SK-N-SH treated with all-trans-retinoic acid at 6 μM for 48 hours (cell line): ENCODE results near the gene SAA1.
A peak's percentile ranks its signal among the peaks of the same experiment; 100 is the strongest.

ENCODE experiments used
- ATAC-seq: fragments of 200-7000 bp; cut with Tn5 transposase; 3 replicates; pipeline ENCODE4 v1.9.1; 2020; ENCODE audit warnings: mild to moderate bottlenecking, moderate library complexity
- ARNTL ChIP-seq: fragments of 450-650 bp; formaldehyde crosslinking; IDR thresholded peaks from 2 replicates; pipeline ENCODE4 v1.5.0; 2020; ENCODE audit warnings: low read depth, mild to moderate bottlenecking, moderate library complexity, borderline replicate concordance
- BACH2 ChIP-seq: fragments of 250-450 bp; sonication (Bioruptor Pico); IDR thresholded peaks from 2 replicates; pipeline ENCODE4 v1.9.0; 2021; ENCODE audit warnings: mild to moderate bottlenecking, borderline replicate concordance
- ESRRG ChIP-seq: fragments of 250-450 bp; sonication (Bioruptor Pico); IDR thresholded peaks from 2 replicates; pipeline ENCODE4 v1.6.1; 2021; ENCODE audit warnings: mild to moderate bottlenecking
- GLIS3 ChIP-seq: fragments of 250-450 bp; sonication (Bioruptor Pico); IDR thresholded peaks from 2 replicates; pipeline ENCODE4 v1.5.0; 2020; ENCODE audit warnings: mild to moderate bottlenecking, moderate library complexity
- ISL1 ChIP-seq: fragments of 250-450 bp; sonication (Bioruptor Pico); IDR thresholded peaks from 2 replicates; pipeline ENCODE4 v2.1.2; 2022; ENCODE audit warnings: mild to moderate bottlenecking, moderate library complexity
- OSR1 ChIP-seq: fragments of 250-450 bp; sonication (Bioruptor Pico); IDR thresholded peaks from 2 replicates; pipeline ENCODE4 v1.8.0; 2022; ENCODE audit warnings: moderate library complexity, mild to moderate bottlenecking, inconsistent platforms
- PPARA ChIP-seq: fragments of 250-450 bp; sonication (Bioruptor Pico); IDR thresholded peaks from 2 replicates; pipeline ENCODE4 v1.5.0; 2020; ENCODE audit warnings: mild to moderate bottlenecking, borderline replicate concordance
- RARB ChIP-seq: fragments of 250-450 bp; sonication (Bioruptor Pico); IDR thresholded peaks from 2 replicates; pipeline ENCODE4 v1.8.0; 2021; ENCODE audit warnings: mild to moderate bottlenecking, moderate library complexity
- SNAI2 ChIP-seq: fragments of 250-450 bp; sonication (Bioruptor Pico); IDR thresholded peaks from 2 replicates; pipeline ENCODE4 v1.5.0; 2020; ENCODE audit warnings: mild to moderate bottlenecking, moderate library complexity
- TCF4 ChIP-seq: fragments of 250-450 bp; sonication (Bioruptor Pico); IDR thresholded peaks from 2 replicates; pipeline ENCODE4 v1.8.0; 2021; ENCODE audit warnings: mild to moderate bottlenecking, moderate library complexity, borderline replicate concordance
- TOX ChIP-seq: fragments of 250-450 bp; sonication (Bioruptor Pico); IDR thresholded peaks from 2 replicates; pipeline ENCODE4 v1.8.0; 2021; ENCODE audit warnings: mild to moderate bottlenecking, moderate library complexity, borderline replicate concordance
- ZC3H10 ChIP-seq: fragments of 250-450 bp; sonication (Bioruptor Pico); IDR thresholded peaks from 2 replicates; pipeline ENCODE4 v1.5.1; 2021; ENCODE audit warnings: mild to moderate bottlenecking, moderate library complexity
- ZFP3 ChIP-seq: fragments of 250-450 bp; sonication (Bioruptor Pico); IDR thresholded peaks from 2 replicates; pipeline ENCODE4 v1.5.0; 2020; ENCODE audit warnings: mild to moderate bottlenecking, moderate library complexity
- ZNF70 ChIP-seq: fragments of 450-650 bp; formaldehyde crosslinking; IDR thresholded peaks from 2 replicates; pipeline ENCODE4 v1.5.0; 2020; ENCODE audit warnings: mild to moderate bottlenecking, moderate library complexity
- ZNF8 ChIP-seq: fragments of 450-650 bp; formaldehyde crosslinking; IDR thresholded peaks from 2 replicates; pipeline ENCODE4 v1.5.0; 2020; ENCODE audit warnings: mild to moderate bottlenecking, moderate library complexity
- TF ChIP-seq, protein P1 (sequence below): fragments of 250-450 bp; sonication (Bioruptor Pico); IDR thresholded peaks from 2 replicates; pipeline ENCODE4 v1.8.0; 2020; ENCODE audit warnings: mild to moderate bottlenecking, moderate library complexity, borderline replicate concordance
- TF ChIP-seq, protein P2 (sequence below): fragments of 250-450 bp; sonication (Bioruptor Pico); IDR thresholded peaks from 2 replicates; pipeline ENCODE4 v1.5.0; 2020; ENCODE audit warnings: mild to moderate bottlenecking, moderate library complexity
- TF ChIP-seq, protein P3 (sequence below): fragments of 250-450 bp; sonication (Bioruptor Pico); IDR thresholded peaks from 2 replicates; pipeline ENCODE4 v1.5.1; 2021; ENCODE audit warnings: mild to moderate bottlenecking, moderate library complexity
- TF ChIP-seq, protein P4 (sequence below): fragments of 250-450 bp; sonication (Bioruptor Pico); IDR thresholded peaks from 2 replicates; pipeline ENCODE4 v1.5.1; 2020; ENCODE audit warnings: low read depth, mild to moderate bottlenecking, moderate library complexity

SAA1 gene

DNA sequence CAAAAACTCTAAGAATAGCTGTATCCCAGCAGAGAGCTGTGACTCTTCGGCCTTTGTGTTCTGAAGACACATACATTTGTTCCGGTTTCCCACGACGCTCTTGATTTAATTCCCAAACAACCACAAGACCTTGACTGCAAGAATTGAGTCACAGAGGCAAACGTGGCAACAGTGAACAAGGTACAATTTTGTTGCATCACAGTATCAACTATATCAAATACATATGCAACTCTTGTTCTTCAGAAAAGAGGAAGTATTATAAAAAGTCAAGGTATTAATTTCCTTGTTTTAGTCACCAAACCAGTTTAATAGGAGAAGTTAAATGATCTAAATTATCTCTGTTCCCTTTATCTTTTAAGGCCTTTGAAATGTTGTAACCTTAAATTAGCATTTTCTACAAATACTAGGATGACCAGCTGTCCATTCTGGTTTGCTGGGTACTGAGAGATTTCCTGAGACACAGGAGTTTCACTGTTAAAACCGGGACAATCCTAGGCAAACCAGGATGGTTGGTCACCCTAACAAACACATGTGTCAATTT, 44.8 kb downstream of the SAA1 start:
- TF ChIP-seq, protein P1, sequence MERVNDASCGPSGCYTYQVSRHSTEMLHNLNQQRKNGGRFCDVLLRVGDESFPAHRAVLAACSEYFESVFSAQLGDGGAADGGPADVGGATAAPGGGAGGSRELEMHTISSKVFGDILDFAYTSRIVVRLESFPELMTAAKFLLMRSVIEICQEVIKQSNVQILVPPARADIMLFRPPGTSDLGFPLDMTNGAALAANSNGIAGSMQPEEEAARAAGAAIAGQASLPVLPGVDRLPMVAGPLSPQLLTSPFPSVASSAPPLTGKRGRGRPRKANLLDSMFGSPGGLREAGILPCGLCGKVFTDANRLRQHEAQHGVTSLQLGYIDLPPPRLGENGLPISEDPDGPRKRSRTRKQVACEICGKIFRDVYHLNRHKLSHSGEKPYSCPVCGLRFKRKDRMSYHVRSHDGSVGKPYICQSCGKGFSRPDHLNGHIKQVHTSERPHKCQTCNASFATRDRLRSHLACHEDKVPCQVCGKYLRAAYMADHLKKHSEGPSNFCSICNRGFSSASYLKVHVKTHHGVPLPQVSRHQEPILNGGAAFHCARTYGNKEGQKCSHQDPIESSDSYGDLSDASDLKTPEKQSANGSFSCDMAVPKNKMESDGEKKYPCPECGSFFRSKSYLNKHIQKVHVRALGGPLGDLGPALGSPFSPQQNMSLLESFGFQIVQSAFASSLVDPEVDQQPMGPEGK (CRISPR knock-in tag), result no peak
- no peak for TF ChIP-seq BACH2
- TF ChIP-seq TCF4 (CRISPR knock-in tag), result no peak
- TF ChIP-seq ZFP3 (CRISPR knock-in tag), result no peak
- no peak for TF ChIP-seq OSR1
- TF ChIP-seq ISL1 (CRISPR knock-in tag), result no peak
- no peak for TF ChIP-seq ZNF70
- no peak for TF ChIP-seq ZNF8 (CRISPR knock-in tag)
- TF ChIP-seq RARB (CRISPR knock-in tag), result no peak
- TF ChIP-seq, protein P2, sequence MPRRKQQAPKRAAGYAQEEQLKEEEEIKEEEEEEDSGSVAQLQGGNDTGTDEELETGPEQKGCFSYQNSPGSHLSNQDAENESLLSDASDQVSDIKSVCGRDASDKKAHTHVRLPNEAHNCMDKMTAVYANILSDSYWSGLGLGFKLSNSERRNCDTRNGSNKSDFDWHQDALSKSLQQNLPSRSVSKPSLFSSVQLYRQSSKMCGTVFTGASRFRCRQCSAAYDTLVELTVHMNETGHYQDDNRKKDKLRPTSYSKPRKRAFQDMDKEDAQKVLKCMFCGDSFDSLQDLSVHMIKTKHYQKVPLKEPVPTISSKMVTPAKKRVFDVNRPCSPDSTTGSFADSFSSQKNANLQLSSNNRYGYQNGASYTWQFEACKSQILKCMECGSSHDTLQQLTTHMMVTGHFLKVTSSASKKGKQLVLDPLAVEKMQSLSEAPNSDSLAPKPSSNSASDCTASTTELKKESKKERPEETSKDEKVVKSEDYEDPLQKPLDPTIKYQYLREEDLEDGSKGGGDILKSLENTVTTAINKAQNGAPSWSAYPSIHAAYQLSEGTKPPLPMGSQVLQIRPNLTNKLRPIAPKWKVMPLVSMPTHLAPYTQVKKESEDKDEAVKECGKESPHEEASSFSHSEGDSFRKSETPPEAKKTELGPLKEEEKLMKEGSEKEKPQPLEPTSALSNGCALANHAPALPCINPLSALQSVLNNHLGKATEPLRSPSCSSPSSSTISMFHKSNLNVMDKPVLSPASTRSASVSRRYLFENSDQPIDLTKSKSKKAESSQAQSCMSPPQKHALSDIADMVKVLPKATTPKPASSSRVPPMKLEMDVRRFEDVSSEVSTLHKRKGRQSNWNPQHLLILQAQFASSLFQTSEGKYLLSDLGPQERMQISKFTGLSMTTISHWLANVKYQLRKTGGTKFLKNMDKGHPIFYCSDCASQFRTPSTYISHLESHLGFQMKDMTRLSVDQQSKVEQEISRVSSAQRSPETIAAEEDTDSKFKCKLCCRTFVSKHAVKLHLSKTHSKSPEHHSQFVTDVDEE, result no peak
- TF ChIP-seq SNAI2 (CRISPR knock-in tag), result no peak
- TF ChIP-seq PPARA (CRISPR knock-in tag), result no peak
- TF ChIP-seq ZC3H10 (CRISPR knock-in tag), result no peak
- TF ChIP-seq ESRRG (CRISPR knock-in tag), result no peak
- no peak for TF ChIP-seq ARNTL (CRISPR knock-in tag)
- no peak for TF ChIP-seq TOX
- TF ChIP-seq, protein P3, sequence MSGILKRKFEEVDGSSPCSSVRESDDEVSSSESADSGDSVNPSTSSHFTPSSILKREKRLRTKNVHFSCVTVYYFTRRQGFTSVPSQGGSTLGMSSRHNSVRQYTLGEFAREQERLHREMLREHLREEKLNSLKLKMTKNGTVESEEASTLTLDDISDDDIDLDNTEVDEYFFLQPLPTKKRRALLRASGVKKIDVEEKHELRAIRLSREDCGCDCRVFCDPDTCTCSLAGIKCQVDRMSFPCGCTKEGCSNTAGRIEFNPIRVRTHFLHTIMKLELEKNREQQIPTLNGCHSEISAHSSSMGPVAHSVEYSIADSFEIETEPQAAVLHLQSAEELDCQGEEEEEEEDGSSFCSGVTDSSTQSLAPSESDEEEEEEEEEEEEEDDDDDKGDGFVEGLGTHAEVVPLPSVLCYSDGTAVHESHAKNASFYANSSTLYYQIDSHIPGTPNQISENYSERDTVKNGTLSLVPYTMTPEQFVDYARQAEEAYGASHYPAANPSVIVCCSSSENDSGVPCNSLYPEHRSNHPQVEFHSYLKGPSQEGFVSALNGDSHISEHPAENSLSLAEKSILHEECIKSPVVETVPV (CRISPR knock-in tag), result no peak
- TF ChIP-seq GLIS3, result no peak
- TF ChIP-seq, all 23 proteins: peak for 0
- ATAC-seq, result no peak

DNA sequence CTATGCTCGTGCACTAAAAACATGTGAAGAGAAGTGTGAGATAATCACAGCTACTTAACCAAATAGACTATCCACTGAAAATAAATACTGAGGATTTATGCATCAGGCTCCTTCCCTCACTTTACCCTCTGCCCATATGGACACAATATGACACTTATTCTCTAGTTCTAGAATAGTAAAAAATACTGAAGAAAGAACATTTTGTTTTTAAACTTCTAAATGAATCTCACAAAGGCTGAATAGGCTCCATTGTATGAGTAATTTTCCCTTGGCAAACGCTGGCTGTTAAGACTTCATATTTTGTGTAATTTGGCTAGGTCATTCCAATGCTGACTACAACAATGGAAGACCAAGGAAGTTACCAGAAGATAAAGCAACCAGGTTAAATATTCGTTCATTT, 45.9 kb downstream of the SAA1 start:
- no peak for ATAC-seq
- TF ChIP-seq BACH2 (no peak), ARNTL (CRISPR knock-in tag) (no peak)
- TF ChIP-seq, all 23 proteins: peak for 0

DNA sequence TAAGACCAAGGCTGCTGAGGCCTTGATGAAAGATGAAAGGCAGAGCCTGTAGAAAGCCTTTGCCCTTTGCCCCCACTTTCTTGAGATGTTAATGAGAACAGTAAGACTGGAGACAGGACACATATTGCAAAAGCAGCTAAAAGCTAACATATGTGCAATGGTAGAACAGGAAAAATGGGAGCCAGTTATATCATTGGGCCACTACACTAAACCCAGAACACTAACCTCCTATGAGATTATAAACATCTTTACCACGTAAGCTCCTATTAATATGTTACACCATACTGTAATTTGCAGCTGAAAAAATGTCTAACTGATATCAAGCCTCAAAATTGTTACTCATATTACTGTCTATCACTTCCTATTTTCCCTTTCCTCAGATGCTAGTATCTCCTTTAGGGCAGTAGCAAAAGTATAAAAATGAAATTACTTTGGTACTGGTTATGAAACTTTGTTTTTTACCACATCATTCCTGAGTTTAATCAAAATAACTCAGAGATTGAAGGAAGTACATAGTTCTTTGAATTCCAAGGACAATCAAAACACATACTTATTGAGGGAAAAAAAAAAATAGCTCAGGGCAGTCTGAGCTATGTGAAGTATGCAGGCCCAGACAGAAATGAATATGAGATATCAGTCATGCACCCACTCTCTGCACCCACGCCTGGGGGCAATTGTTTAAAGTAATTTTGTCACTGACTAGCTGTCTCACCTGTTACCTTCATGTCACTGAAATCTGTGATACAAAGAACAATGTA, 46.8 kb downstream of the SAA1 start:
- peak; percentile 99 for ATAC-seq

DNA sequence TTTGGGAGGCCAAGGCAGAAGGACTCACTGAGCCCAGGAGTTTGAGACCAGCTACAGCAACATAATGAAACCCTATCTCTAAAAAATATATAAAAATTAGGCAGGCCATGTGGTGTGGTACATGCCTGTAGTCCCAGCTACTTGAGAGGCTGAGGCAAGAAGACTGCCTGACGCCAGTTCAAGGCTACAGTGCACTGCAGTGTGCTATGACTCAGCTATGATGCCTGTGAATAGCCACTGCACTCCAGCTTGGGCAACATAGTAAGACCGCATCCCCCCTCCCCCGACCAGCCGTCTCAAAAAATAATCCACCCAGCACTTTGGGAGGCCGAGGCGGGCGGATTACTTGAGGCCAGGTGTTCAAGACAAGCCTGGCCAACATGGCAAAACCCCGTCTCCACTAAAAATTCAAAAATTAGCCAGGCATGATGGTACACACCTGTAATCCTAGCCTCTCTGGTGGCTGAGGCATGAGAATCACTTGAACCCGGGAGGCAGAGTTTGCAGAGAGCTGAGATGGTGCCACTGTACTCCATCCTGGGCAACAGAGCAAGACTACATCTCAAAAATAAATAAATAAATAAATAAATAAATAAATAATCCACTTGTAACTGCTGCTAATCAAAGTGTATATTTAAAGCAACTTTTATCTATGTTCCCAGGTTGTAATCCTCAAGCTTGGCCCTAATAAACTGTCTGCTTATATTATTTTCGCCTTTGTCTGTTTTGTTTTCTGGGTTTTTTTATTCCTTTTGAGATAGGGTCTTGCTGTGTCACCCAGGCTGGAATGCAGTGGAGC, 48.1 kb downstream of the SAA1 start:
- ATAC-seq, result peak; percentile 49
- no peak for TF ChIP-seq ZC3H10 (CRISPR knock-in tag)
- no peak for TF ChIP-seq RARB (CRISPR knock-in tag)
- TF ChIP-seq, protein P4, sequence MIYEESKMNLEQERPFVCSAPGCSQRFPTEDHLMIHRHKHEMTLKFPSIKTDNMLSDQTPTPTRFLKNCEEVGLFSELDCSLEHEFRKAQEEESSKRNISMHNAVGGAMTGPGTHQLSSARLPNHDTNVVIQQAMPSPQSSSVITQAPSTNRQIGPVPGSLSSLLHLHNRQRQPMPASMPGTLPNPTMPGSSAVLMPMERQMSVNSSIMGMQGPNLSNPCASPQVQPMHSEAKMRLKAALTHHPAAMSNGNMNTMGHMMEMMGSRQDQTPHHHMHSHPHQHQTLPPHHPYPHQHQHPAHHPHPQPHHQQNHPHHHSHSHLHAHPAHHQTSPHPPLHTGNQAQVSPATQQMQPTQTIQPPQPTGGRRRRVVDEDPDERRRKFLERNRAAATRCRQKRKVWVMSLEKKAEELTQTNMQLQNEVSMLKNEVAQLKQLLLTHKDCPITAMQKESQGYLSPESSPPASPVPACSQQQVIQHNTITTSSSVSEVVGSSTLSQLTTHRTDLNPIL (CRISPR knock-in tag), result no peak
- no peak for TF ChIP-seq GLIS3
- no peak for TF ChIP-seq ZNF8 (CRISPR knock-in tag)
- TF ChIP-seq TOX, result no peak
- TF ChIP-seq PPARA (CRISPR knock-in tag), result no peak
- TF ChIP-seq SNAI2 (CRISPR knock-in tag), result no peak
- TF ChIP-seq, protein P3 (CRISPR knock-in tag), result no peak
- TF ChIP-seq, protein P1 (CRISPR knock-in tag), result no peak
- no peak for TF ChIP-seq ARNTL (CRISPR knock-in tag)

More for the DNA sequence above, 46.8 kb downstream of the SAA1 start:
- peak; percentile 71 for TF ChIP-seq ISL1 (CRISPR knock-in tag)
- TF ChIP-seq, protein P3 (CRISPR knock-in tag), result no peak
